Measurements from ENCODE around the gene IHH.

The IHH gene

GRCh38 chr2:219071131-219071816 is 10.6 kb upstream of the IHH start:
- H3K9me3 ChIP-seq: no peaks in the 10 kb centered on the region
- no peaks in the 10 kb centered on the region for H3K27me3 ChIP-seq
- no peak for TF ChIP-seq CTCF (IDR thresholded peaks at IDR 0.05; ENCODE audit: low read depth, low read length)
- no peaks in the 10 kb centered on the region for H3K4me1 ChIP-seq
- no peak for DNase-seq
- H3K36me3 ChIP-seq: no peaks in the 10 kb centered on the region; the same call in 1 of the 2 replicates
- H3K4me3 ChIP-seq (ENCODE audit: low read depth, low read length): no peak overlapping the region

- no peak for TF ChIP-seq CTCF (IDR thresholded peaks at IDR 0.05; ENCODE audit: low read depth, low read length)
- Histone ChIP-seq H3K36me3 (no peaks in the 10 kb centered on the region), H3K4me3 (ENCODE audit: low read depth, low read length) (no peak overlapping the region), H3K9me3 (no peaks in the 10 kb centered on the region), H3K27me3 (peaks cover 27% of the 10 kb centered on the region), H3K4me1 (no peaks in the 10 kb centered on the region)
- no peak for DNase-seq
Measured at GRCh38 chr2:219065484-219065883, 4.8 kb upstream of the IHH start.

- no peak for DNase-seq
- Histone ChIP-seq H3K4me3 (ENCODE audit: low read depth, low read length) (no peak overlapping the region), H3K4me1 (peaks cover 2% of the 10 kb centered on the region; the same call in 1 of the 2 replicates), H3K9me3 (no peaks in the 10 kb centered on the region), H3K36me3 (no peaks in the 10 kb centered on the region), H3K27me3 (peaks cover 61% of the 10 kb centered on the region)
- no peak for TF ChIP-seq CTCF (IDR thresholded peaks at IDR 0.05; ENCODE audit: low read depth, low read length)
Measured at GRCh38 chr2:219062081-219062480, 1.4 kb upstream of the IHH start.

GRCh38 chr2:219059725-219060682 is 717 bp downstream of the IHH start:
- Histone ChIP-seq H3K4me1 (peaks cover 2% of the 10 kb centered on the region; the same call in 1 of the 2 replicates), H3K4me3 (ENCODE audit: low read depth, low read length) (no peak overlapping the region), H3K36me3 (no peaks in the 10 kb centered on the region), H3K27me3 (peaks cover 70% of the 10 kb centered on the region), H3K9me3 (no peaks in the 10 kb centered on the region)
- no peak for DNase-seq
- TF ChIP-seq CTCF (IDR thresholded peaks at IDR 0.05; ENCODE audit: low read depth, low read length): no peak

GRCh38 chr2:219059375-219059724 is 1.4 kb downstream of the IHH start:
- no peak for TF ChIP-seq CTCF (IDR thresholded peaks at IDR 0.05; ENCODE audit: low read depth, low read length)
- DNase-seq: no peak
- Histone ChIP-seq H3K36me3 (no peaks in the 10 kb centered on the region), H3K9me3 (no peaks in the 10 kb centered on the region), H3K27me3 (peaks cover 70% of the 10 kb centered on the region), H3K4me1 (peaks cover 2% of the 10 kb centered on the region; the same call in 1 of the 2 replicates), H3K4me3 (ENCODE audit: low read depth, low read length) (no peak overlapping the region)

Data from BE2C (cell line).